A549 (cell line): ENCODE data around the gene MRPS31. TPM values are rescaled to one million over a fixed set of nuclear protein-coding genes. Genes with fewer than 3 reads are reported as not detected.

Source experiments
- ATAC-seq, 2 experiments: fragments of 200-7000 bp in 1 of 2; fragments of >200 bp in 1 of 2; cut with Nextera tagmentation in 1 of 2; cut with Tn5 transposase in 1 of 2; 3 replicates each; pipeline versions ENCODE4 v1.8.0 to v1.9.1; 2018 to 2020; ENCODE audit warnings: mild to moderate bottlenecking in 1 of 2, moderate library complexity in 1 of 2
- CTCF ChIA-PET: fragments of 300-600 bp; sonication (Branson Sonifier 250); formaldehyde crosslinking; extraction: SDS; loops from one replicate; lab custom pipeline; 2021; ENCODE audit warnings: antibody characterized with exemption, inconsistent platforms; lab: Yijun Ruan, JAX
- POLR2A ChIA-PET: fragments of 350-600 bp; formaldehyde crosslinking; extraction: SDS; loops from one replicate; lab custom pipeline; 2021; ENCODE audit warnings: antibody characterized with exemption, inconsistent platforms; lab: Yijun Ruan, JAX
- DNase-seq, 2 experiments: peaks; one replicate each; pipeline versions ENCODE4 v3.0.0 to v3.0.0-alpha.2; 2011 to 2016; ENCODE audit warnings: low read depth in 1 of 2, low spot score in 1 of 2
- FAIRE-seq: peaks from 2 replicates; lab custom pipeline; 2011; peaks lifted over from hg19 to GRCh38; lab: Jason Lieb, UNC
- H3K27ac ChIP-seq, 2 experiments: fragments of >200 bp; sonication (Bioruptor Twin); formaldehyde crosslinking; 3 replicates each; pipeline ENCODE4 v1.5.1; 2016 to 2017
- H3K4me1 ChIP-seq: fragments of >200 bp; sonication (Bioruptor Twin); formaldehyde crosslinking; 3 replicates; pipeline ENCODE4 v1.6.1; 2016
- H3K4me2 ChIP-seq: fragments of >200 bp; sonication (Bioruptor Twin); formaldehyde crosslinking; 3 replicates; pipeline ENCODE4 v1.6.1; 2016
- H3K4me3 ChIP-seq: fragments of >200 bp; sonication (Bioruptor Twin); formaldehyde crosslinking; 3 replicates; pipeline ENCODE4 v1.5.1; 2016
- H3K9me3 ChIP-seq: fragments of >200 bp; sonication (Bioruptor Twin); formaldehyde crosslinking; 3 replicates; pipeline ENCODE4 v1.6.1; 2016
- ATOH8 ChIP-seq: fragments of 250-450 bp; sonication (Bioruptor Pico); IDR thresholded peaks from 2 replicates; pipeline ENCODE4 v1.5.0; 2020; ENCODE audit warnings: low read depth, mild to moderate bottlenecking, moderate library complexity
- BCL3 ChIP-seq: fragments of >200 bp; sonication (Bioruptor Twin); formaldehyde crosslinking; IDR thresholded peaks from 3 replicates; pipeline ENCODE4 v1.6.1; 2016
- BHLHE40 ChIP-seq: IDR thresholded peaks from 2 replicates; pipeline ENCODE4 v1.6.1; 2012; ENCODE audit warnings: low read depth, low read length, inconsistent platforms
- CBX8 ChIP-seq: fragments of 200-600 bp; sonication (generic); IDR thresholded peaks from 2 replicates; pipeline ENCODE4 v1.6.1; 2016
- CEBPB ChIP-seq, 2 experiments: fragments of >200 bp in 1 of 2; sonication (Bioruptor Twin) in 1 of 2; formaldehyde crosslinking in 1 of 2; IDR thresholded peaks; 2 replicates each; pipeline ENCODE4 v1.6.1; 2012 to 2016
- E2F6 ChIP-seq: IDR thresholded peaks from 2 replicates; pipeline ENCODE4 v1.6.1; 2012; ENCODE audit warnings: low read depth, borderline replicate concordance
- EP300 ChIP-seq, 2 experiments: fragments of >200 bp; sonication (Bioruptor Twin); formaldehyde crosslinking; IDR thresholded peaks; 2 replicates in 1 of 2; 3 replicates in 1 of 2; pipeline ENCODE4 v1.6.1; 2016 to 2017
- ESRRA ChIP-seq: fragments of 150-350 bp; IDR thresholded peaks from 2 replicates; pipeline ENCODE4 v1.6.1; 2014; ENCODE audit warnings: mild to moderate bottlenecking, low read length, borderline replicate concordance
- FOSB ChIP-seq: fragments of 250-450 bp; sonication (Bioruptor Pico); IDR thresholded peaks from 2 replicates; pipeline ENCODE4 v1.5.0; 2020; ENCODE audit warnings: mild to moderate bottlenecking, moderate library complexity
- FOSL2 ChIP-seq, 2 experiments: fragments of 450-650 bp in 1 of 2; fragments of >200 bp in 1 of 2; sonication (Bioruptor Twin) in 1 of 2; formaldehyde crosslinking; IDR thresholded peaks; 2 replicates each; pipeline versions ENCODE4 v1.5.0 to v1.6.1; 2016 to 2020; ENCODE audit warnings: mild to moderate bottlenecking in 1 of 2, moderate library complexity in 1 of 2
- FOXS1 ChIP-seq: fragments of 250-450 bp; sonication (Bioruptor Pico); IDR thresholded peaks from 2 replicates; pipeline ENCODE4 v1.5.0; 2020; ENCODE audit warnings: mild to moderate bottlenecking, moderate library complexity
- GATA3 ChIP-seq: IDR thresholded peaks from 2 replicates; pipeline ENCODE4 v1.6.1; 2012; ENCODE audit warnings: borderline replicate concordance
- HDAC2 ChIP-seq: fragments of 200-600 bp; sonication (generic); IDR thresholded peaks from 2 replicates; pipeline ENCODE4 v1.6.1; 2016
- JUN ChIP-seq, 2 experiments: fragments of >200 bp; sonication (Bioruptor Twin); formaldehyde crosslinking; IDR thresholded peaks; 2 replicates in 1 of 2; 3 replicates in 1 of 2; pipeline ENCODE4 v1.6.1; 2016 to 2017
- JUNB ChIP-seq: fragments of >200 bp; sonication (Bioruptor Twin); formaldehyde crosslinking; IDR thresholded peaks from 2 replicates; pipeline ENCODE4 v1.6.1; 2016
- KDM5A ChIP-seq: fragments of 200-600 bp; sonication (generic); IDR thresholded peaks from 2 replicates; pipeline ENCODE4 v1.6.1; 2016; ENCODE audit warnings: antibody characterized with exemption, mild to moderate bottlenecking
- MAFK ChIP-seq: fragments of 450-650 bp; IDR thresholded peaks from 2 replicates; pipeline ENCODE4 v1.6.1; 2014; ENCODE audit not compliant: partially characterized antibody
- NFE2L2 ChIP-seq: fragments of 150-350 bp; conservative IDR thresholded peaks from 2 replicates; pipeline ENCODE4 v1.6.1; 2014; ENCODE audit warnings: low read length
- PHF8 ChIP-seq: fragments of 200-600 bp; sonication (generic); IDR thresholded peaks from 2 replicates; pipeline ENCODE4 v1.6.1; 2016; ENCODE audit warnings: low read depth, mild to moderate bottlenecking, antibody characterized with exemption, moderate library complexity, borderline replicate concordance
- POLR2A ChIP-seq: IDR thresholded peaks from 2 replicates; pipeline ENCODE4 v1.6.1; 2012; ENCODE audit warnings: mild to moderate bottlenecking, low read length
- RFX5 ChIP-seq: fragments of 450-650 bp; IDR thresholded peaks from 2 replicates; pipeline ENCODE4 v1.7.1; 2014; ENCODE audit warnings: antibody characterized with exemption, mild to moderate bottlenecking, moderate library complexity
- RNF2 ChIP-seq: fragments of 200-600 bp; sonication (generic); IDR thresholded peaks from 2 replicates; pipeline ENCODE4 v1.6.1; 2016; ENCODE audit warnings: low read depth, mild to moderate bottlenecking, antibody characterized with exemption, moderate library complexity, borderline replicate concordance
- SMC3 ChIP-seq: fragments of >200 bp; sonication (Bioruptor Twin); formaldehyde crosslinking; IDR thresholded peaks from 3 replicates; pipeline ENCODE4 v1.6.1; 2018; ENCODE audit warnings: inconsistent platforms
- TFCP2L1 ChIP-seq: fragments of 250-450 bp; sonication (Bioruptor Pico); IDR thresholded peaks from 2 replicates; pipeline ENCODE4 v1.5.0; 2021; ENCODE audit warnings: mild to moderate bottlenecking
- USF2 ChIP-seq: fragments of 450-650 bp; IDR thresholded peaks from 2 replicates; pipeline ENCODE4 v1.6.1; 2014; ENCODE audit warnings: antibody characterized with exemption
- ZC3H11A ChIP-seq: fragments of 450-650 bp; IDR thresholded peaks from 2 replicates; pipeline ENCODE4 v1.6.1; 2014; ENCODE audit warnings: antibody characterized with exemption, mild to moderate bottlenecking
- ZFP36 ChIP-seq: fragments of 450-650 bp; IDR thresholded peaks from 2 replicates; pipeline ENCODE4 v1.6.1; 2014; ENCODE audit warnings: borderline replicate concordance; ENCODE audit not compliant: partially characterized antibody
- WGBS: methylation state at CpG from one replicate; pipeline ENCODE4 v1.1.6; 2017; ENCODE audit errors: missing lambda C conversion rate; 5-methylcytosine and 5-hydroxymethylcytosine counted together
- polyA minus RNA-seq: library from RNA; depleted of rRNA, polyadenylated mRNA; stranded (reverse); fragments of >200 nt; gene quantifications from 2 replicates; pipeline ENCODE4 v1.2.3, GENCODE V29; 2011; rRNA and poly(A)+ RNA removed
- polyA plus RNA-seq, 4 experiments: library from polyadenylated mRNA; depleted of rRNA in 3 of 4; stranded (reverse); fragments of >200 nt; fragmentation: RNase III in 1 of 4; extraction: RNeasy Plus Mini Kit Qiagen cat#74134 plus additional on column Dnase treatment in 1 of 4; gene quantifications; 2 replicates in 3 of 4; 3 replicates in 1 of 4; pipeline ENCODE4 v1.2.3, GENCODE V29; 2011 to 2017
- TF ChIP-seq, protein P1 (sequence below): fragments of 200-600 bp; sonication (generic); IDR thresholded peaks from 2 replicates; pipeline ENCODE4 v1.6.1; 2016; ENCODE audit warnings: antibody characterized with exemption, mild to moderate bottlenecking, moderate library complexity
- TF ChIP-seq, protein P2 (sequence below): IDR thresholded peaks from 2 replicates; pipeline ENCODE4 v1.6.1; 2012
- TF ChIP-seq, protein P3 (sequence below): fragments of 150-350 bp; IDR thresholded peaks from 2 replicates; pipeline ENCODE4 v1.6.1; 2014; ENCODE audit warnings: low read depth, mild to moderate bottlenecking, low read length

MRPS31 gene
- polyA plus RNA-seq (2011; rRNA removed), result 17.7 and 30.3 TPM in 2 replicates
- 9.0 and 10.4 TPM in 2 replicates for polyA plus RNA-seq (2012; cell fraction: cytosol; rRNA removed)
- polyA plus RNA-seq (2012; cell fraction: nucleus; rRNA removed), result 5.0 and 5.4 TPM in 2 replicates
- 14.2 to 14.8 TPM (median 14.7 TPM) in 3 replicates for polyA plus RNA-seq (2017; fragmentation: RNase III; extraction: RNeasy Plus Mini Kit Qiagen cat#74134 plus additional on column Dnase treatment)
- 6.5 and 6.6 TPM in 2 replicates for polyA minus RNA-seq

DNA sequence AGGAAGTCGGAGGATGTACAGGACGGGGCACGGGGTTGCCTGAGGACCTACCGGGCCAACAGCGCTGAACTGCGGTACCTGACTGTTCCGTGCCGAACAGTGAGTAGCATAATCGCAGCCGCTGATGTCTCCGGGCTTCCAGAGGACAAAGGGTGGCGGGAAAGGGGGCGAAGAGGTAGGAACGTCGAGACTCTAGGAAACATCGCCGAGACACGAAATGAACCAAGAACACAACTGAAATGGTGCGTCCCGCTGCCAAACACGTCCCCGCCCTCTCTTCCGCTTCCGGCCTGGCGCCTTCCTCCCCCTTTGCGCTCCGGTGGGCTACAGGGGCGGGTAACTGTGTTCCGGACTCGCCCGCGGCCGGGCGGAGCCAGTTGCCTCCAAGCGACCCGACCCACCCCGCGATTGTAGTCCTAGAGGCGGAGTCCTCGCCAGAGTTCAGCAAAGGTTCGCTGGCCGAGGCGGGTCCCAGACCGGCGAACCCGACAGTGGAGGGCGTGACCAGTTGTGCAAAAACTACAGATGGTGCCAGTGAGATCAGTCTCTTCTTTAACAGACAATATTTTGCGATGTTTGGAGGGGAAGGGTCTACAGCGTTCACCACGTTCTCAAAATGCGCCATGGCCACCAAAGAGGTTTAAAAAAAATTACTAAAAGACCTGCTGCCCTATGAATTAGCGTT, at the start of gene MRPS31:
Gene MRPS31 (minus strand): TSS at position 257 of the 685 bp plus-strand sequence. CDS start 54 bp downstream, at position 203.
- Histone ChIP-seq H3K4me2 (peak within 1 kb of the TSS; percentile 89), H3K4me1 (peaks cover 9% of the 10 kb centered on the region; the same call in 1 of the 3 replicates), H3K9me3 (no peaks in the 10 kb centered on the region), H3K27ac (peak within 1 kb of the TSS; percentile 73 to 89), H3K4me3 (peak within 1 kb of the TSS; percentile 67)
- FAIRE-seq (no peak), ATAC-seq (peak; percentile 100), DNase-seq (peak; percentile 72 to 93)
- POLR2A ChIA-PET, result no interaction called here
- 1% methylated on average over 30 of the region's 52 CpGs for WGBS
- CTCF ChIA-PET, result no interaction called here
- TF ChIP-seq ATOH8 (CRISPR knock-in tag), result no peak
- TF ChIP-seq TFCP2L1 (CRISPR knock-in tag), result no peak
- TF ChIP-seq USF2, result no peak
- TF ChIP-seq, protein P1, sequence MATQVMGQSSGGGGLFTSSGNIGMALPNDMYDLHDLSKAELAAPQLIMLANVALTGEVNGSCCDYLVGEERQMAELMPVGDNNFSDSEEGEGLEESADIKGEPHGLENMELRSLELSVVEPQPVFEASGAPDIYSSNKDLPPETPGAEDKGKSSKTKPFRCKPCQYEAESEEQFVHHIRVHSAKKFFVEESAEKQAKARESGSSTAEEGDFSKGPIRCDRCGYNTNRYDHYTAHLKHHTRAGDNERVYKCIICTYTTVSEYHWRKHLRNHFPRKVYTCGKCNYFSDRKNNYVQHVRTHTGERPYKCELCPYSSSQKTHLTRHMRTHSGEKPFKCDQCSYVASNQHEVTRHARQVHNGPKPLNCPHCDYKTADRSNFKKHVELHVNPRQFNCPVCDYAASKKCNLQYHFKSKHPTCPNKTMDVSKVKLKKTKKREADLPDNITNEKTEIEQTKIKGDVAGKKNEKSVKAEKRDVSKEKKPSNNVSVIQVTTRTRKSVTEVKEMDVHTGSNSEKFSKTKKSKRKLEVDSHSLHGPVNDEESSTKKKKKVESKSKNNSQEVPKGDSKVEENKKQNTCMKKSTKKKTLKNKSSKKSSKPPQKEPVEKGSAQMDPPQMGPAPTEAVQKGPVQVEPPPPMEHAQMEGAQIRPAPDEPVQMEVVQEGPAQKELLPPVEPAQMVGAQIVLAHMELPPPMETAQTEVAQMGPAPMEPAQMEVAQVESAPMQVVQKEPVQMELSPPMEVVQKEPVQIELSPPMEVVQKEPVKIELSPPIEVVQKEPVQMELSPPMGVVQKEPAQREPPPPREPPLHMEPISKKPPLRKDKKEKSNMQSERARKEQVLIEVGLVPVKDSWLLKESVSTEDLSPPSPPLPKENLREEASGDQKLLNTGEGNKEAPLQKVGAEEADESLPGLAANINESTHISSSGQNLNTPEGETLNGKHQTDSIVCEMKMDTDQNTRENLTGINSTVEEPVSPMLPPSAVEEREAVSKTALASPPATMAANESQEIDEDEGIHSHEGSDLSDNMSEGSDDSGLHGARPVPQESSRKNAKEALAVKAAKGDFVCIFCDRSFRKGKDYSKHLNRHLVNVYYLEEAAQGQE, result no peak
- no peak; the same call in 1 of the 2 replicates for TF ChIP-seq E2F6
- TF ChIP-seq ZC3H11A, result no peak; the same call in 1 of the 2 replicates
- no peak for TF ChIP-seq FOSL2 (IDR thresholded peaks at IDR 0.05)
- TF ChIP-seq FOSL2 (CRISPR knock-in tag; IDR thresholded peaks at IDR 0.05), result no peak
- peak; percentile 71 for TF ChIP-seq POLR2A
- no peak for TF ChIP-seq CBX8
- 0 out of 3 replicates have a peak, but pooled peaks have one; percentile 5 for TF ChIP-seq SMC3
- TF ChIP-seq, protein P2, sequence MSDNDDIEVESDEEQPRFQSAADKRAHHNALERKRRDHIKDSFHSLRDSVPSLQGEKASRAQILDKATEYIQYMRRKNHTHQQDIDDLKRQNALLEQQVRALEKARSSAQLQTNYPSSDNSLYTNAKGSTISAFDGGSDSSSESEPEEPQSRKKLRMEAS, result peak; percentile 88
- no peak for TF ChIP-seq MAFK
- TF ChIP-seq BCL3, result peak; percentile 73; the same call in 2 of the 3 replicates
- TF ChIP-seq GATA3, result 0 out of 2 replicates have a peak, but pooled peaks have one; percentile 14
- no peak for TF ChIP-seq RFX5
- no peak for TF ChIP-seq FOXS1 (CRISPR knock-in tag)
- TF ChIP-seq ESRRA, result no peak
- peak; percentile 35; the same call in 1 of the 2 replicates for TF ChIP-seq PHF8
- TF ChIP-seq, protein P3, sequence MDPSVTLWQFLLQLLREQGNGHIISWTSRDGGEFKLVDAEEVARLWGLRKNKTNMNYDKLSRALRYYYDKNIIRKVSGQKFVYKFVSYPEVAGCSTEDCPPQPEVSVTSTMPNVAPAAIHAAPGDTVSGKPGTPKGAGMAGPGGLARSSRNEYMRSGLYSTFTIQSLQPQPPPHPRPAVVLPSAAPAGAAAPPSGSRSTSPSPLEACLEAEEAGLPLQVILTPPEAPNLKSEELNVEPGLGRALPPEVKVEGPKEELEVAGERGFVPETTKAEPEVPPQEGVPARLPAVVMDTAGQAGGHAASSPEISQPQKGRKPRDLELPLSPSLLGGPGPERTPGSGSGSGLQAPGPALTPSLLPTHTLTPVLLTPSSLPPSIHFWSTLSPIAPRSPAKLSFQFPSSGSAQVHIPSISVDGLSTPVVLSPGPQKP, result no peak
- no peak for TF ChIP-seq FOSB (CRISPR knock-in tag)
- TF ChIP-seq CEBPB (IDR thresholded peaks at IDR 0.05), result no peak
- no peak for TF ChIP-seq EP300 (IDR thresholded peaks at IDR 0.05)
- peak; percentile 77 for TF ChIP-seq KDM5A
- no peak for TF ChIP-seq ZFP36
- TF ChIP-seq BHLHE40, result no peak
- peak in 1 of 2 experiments; percentile 87; a peak in 3 of 5 replicates for TF ChIP-seq JUN (IDR thresholded peaks at IDR 0.05)
- no peak for TF ChIP-seq RNF2
- no peak for TF ChIP-seq NFE2L2
- TF ChIP-seq JUNB, result no peak
- no peak for TF ChIP-seq HDAC2
